HG02610 (cell line): ENCODE results near the gene RHOA.
"Not testable (repeated sequence)": the region's sequence is repeated elsewhere in the genome, so short reads cannot be mapped to it uniquely, and the experiment has no call there.

ENCODE experiments used
- ATAC-seq: cut with Tn5 transposase; IDR thresholded peaks from one replicate; pipeline ENCODE4 v1.9.1; 2021; ENCODE audit warnings: mild to moderate bottlenecking, moderate library complexity; ENCODE audit not compliant: unreplicated experiment

The RHOA gene

GRCh38 chr3:49371946-49372345 is 39.8 kb downstream of the RHOA start:
- no peak for ATAC-seq

GRCh38 chr3:49370585-49371290 is 41.0 kb downstream of the RHOA start:
- no peak for ATAC-seq

GRCh38 chr3:49362561-49362960 is 49.2 kb downstream of the RHOA start:
- ATAC-seq = no peak

- no peak for ATAC-seq
Observed at GRCh38 chr3:49359623-49360022, 52.2 kb downstream of the RHOA start.

GRCh38 chr3:49358884-49359225 is 52.9 kb downstream of the RHOA start:
- ATAC-seq = peak; percentile 4

GRCh38 chr3:49358217-49358883 is 53.4 kb downstream of the RHOA start, which contains the start of gene GPX1:
TSS of gene GPX1 (minus strand) at chr3:49358353. CDS start at chr3:49358278, 75 bp downstream.
- ATAC-seq = peak; percentile 84

- peak; percentile 15 for ATAC-seq
Observed at GRCh38 chr3:49357443-49358216, 54.1 kb downstream of the RHOA start.

GRCh38 chr3:49357095-49357442 is 54.7 kb downstream of the RHOA start:
- not testable (repeated sequence) for ATAC-seq

GRCh38 chr3:49352890-49353421 is 58.8 kb downstream of the RHOA start:
- ATAC-seq = no peak

GRCh38 chr3:49352281-49352680 is 59.5 kb downstream of the RHOA start:
- no peak for ATAC-seq

- ATAC-seq = no peak
Observed at GRCh38 chr3:49351521-49352011, 60.2 kb downstream of the RHOA start.

GRCh38 chr3:49349348-49350114 is 62.2 kb downstream of the RHOA start:
- no peak for ATAC-seq

GRCh38 chr3:49348361-49348760 is 63.4 kb downstream of the RHOA start:
- ATAC-seq = not testable (repeated sequence)

- ATAC-seq = no peak
Observed at GRCh38 chr3:49346797-49347251, 65.0 kb downstream of the RHOA start.

- no peak for ATAC-seq
Observed at GRCh38 chr3:49343163-49343562, 68.6 kb downstream of the RHOA start.

GRCh38 chr3:49341996-49342395 is 69.8 kb downstream of the RHOA start:
- ATAC-seq = no peak

- peak; percentile 83 for ATAC-seq
Observed at GRCh38 chr3:49339941-49340800, 71.6 kb downstream of the RHOA start, which contains the start of gene USP4. TSS of gene USP4 (minus strand) at chr3:49340053. CDS start at chr3:49340024, 29 bp downstream.

GRCh38 chr3:49339581-49339940 is 72.2 kb downstream of the RHOA start:
- no peak for ATAC-seq

- no peak for ATAC-seq
Observed at GRCh38 chr3:49333916-49334633, 77.7 kb downstream of the RHOA start.
